NCI-H1092 (cell line): Measurements from ENCODE around the gene GRM5.
"Not testable (repeated sequence)": the region's sequence is repeated elsewhere in the genome, so short reads cannot be mapped to it uniquely, and the experiment has no call there.

Source experiments
- DNase-seq: peaks from one replicate; lab custom pipeline; 2025; lab: John Stamatoyannopoulos, UW

GRM5 gene

GRCh38 chr11:88972210-88972609 lies 93.6 kb downstream of the GRM5 start:
- no peak for DNase-seq

- DNase-seq, result not testable (repeated sequence)
Measured at GRCh38 chr11:88961621-88962020, 104.2 kb downstream of the GRM5 start.

GRCh38 chr11:88959857-88960256 lies 105.9 kb downstream of the GRM5 start:
- not testable (repeated sequence) for DNase-seq

- no peak for DNase-seq
Measured at GRCh38 chr11:88950975-88951374, 114.8 kb downstream of the GRM5 start.

- DNase-seq, result not testable (repeated sequence)
Measured at GRCh38 chr11:88948908-88949307, 116.9 kb downstream of the GRM5 start.

- not testable (repeated sequence) for DNase-seq
Measured at GRCh38 chr11:88947843-88948572, 117.8 kb downstream of the GRM5 start.

- DNase-seq, result not testable (repeated sequence)
Measured at GRCh38 chr11:88929665-88930064, 136.1 kb downstream of the GRM5 start.

GRCh38 chr11:88917065-88917464 lies 148.7 kb downstream of the GRM5 start:
- DNase-seq, result not testable (repeated sequence)

- no peak for DNase-seq
Measured at GRCh38 chr11:88909500-88909899, 156.3 kb downstream of the GRM5 start.

- DNase-seq, result not testable (repeated sequence)
Measured at GRCh38 chr11:88901436-88901835, 164.3 kb downstream of the GRM5 start.

- DNase-seq, result not testable (repeated sequence)
Measured at GRCh38 chr11:88888855-88889254, 176.9 kb downstream of the GRM5 start.

- peak; percentile 48 for DNase-seq
Measured at GRCh38 chr11:88886796-88887195, 179.0 kb downstream of the GRM5 start.

- DNase-seq, result not testable (repeated sequence)
Measured at GRCh38 chr11:88882800-88883199, 183.0 kb downstream of the GRM5 start.

GRCh38 chr11:88861618-88862017 lies 204.2 kb downstream of the GRM5 start:
- no peak for DNase-seq

GRCh38 chr11:88860431-88860830 lies 205.4 kb downstream of the GRM5 start:
- DNase-seq, result not testable (repeated sequence)

GRCh38 chr11:88853963-88854362 lies 211.8 kb downstream of the GRM5 start:
- not testable (repeated sequence) for DNase-seq

- not testable (repeated sequence) for DNase-seq
Measured at GRCh38 chr11:88851547-88851946, 214.2 kb downstream of the GRM5 start.

- DNase-seq, result not testable (repeated sequence)
Measured at GRCh38 chr11:88849773-88850172, 216.0 kb downstream of the GRM5 start.

- no peak for DNase-seq
Measured at GRCh38 chr11:88849368-88849767, 216.4 kb downstream of the GRM5 start.

- not testable (repeated sequence) for DNase-seq
Measured at GRCh38 chr11:88846266-88846665, 219.5 kb downstream of the GRM5 start.

GRCh38 chr11:88844941-88845340 lies 220.8 kb downstream of the GRM5 start:
- not testable (repeated sequence) for DNase-seq

GRCh38 chr11:88843766-88844426 lies 221.9 kb downstream of the GRM5 start:
- not testable (repeated sequence) for DNase-seq

GRCh38 chr11:88838139-88838538 lies 227.6 kb downstream of the GRM5 start:
- DNase-seq, result not testable (repeated sequence)
